Upper lobe of right lung (tissue), 1 donor: Measurements from ENCODE around the gene TFCP2L1. TPM values are rescaled to one million over a fixed set of nuclear protein-coding genes. Genes with fewer than 3 reads are reported as not detected.

Source experiments
- ATAC-seq: fragments of 200-7000 bp; cut with Tn5 transposase; one replicate; pipeline ENCODE4 v1.9.1; 2020; ENCODE audit warnings: mild to moderate bottlenecking, moderate library complexity
- DNase-seq: peaks from one replicate; pipeline ENCODE4 v3.0.0-alpha.2; 2020
- H3K27ac ChIP-seq: fragments of 200-600 bp; one replicate; pipeline ENCODE4 v1.8.0; 2022
- H3K27me3 ChIP-seq: fragments of 200-600 bp; one replicate; pipeline ENCODE4 v1.8.0; 2022; ENCODE audit warnings: mild to moderate bottlenecking
- H3K36me3 ChIP-seq: fragments of 200-600 bp; one replicate; pipeline ENCODE4 v1.8.0; 2022
- H3K4me1 ChIP-seq: fragments of 200-600 bp; one replicate; pipeline ENCODE4 v1.8.0; 2022
- H3K4me3 ChIP-seq: fragments of 200-600 bp; one replicate; pipeline ENCODE4 v1.8.0; 2022; ENCODE audit warnings: mild to moderate bottlenecking
- H3K9me3 ChIP-seq: fragments of 200-600 bp; one replicate; pipeline ENCODE4 v1.8.0; 2022
- CTCF ChIP-seq: fragments of 200-600 bp; IDR thresholded peaks from one replicate; pipeline ENCODE4 v1.8.0; 2022; ENCODE audit warnings: antibody characterized with exemption
- intact Hi-C: fragments of 100-400 bp; cut with DNase I; formaldehyde crosslinking; loops from one replicate; pipeline ENCODE4 v1.11.0; 2022
- total RNA-seq: library from RNA; stranded (reverse); fragmentation: NEBNext Ultra II Directional; extraction: Animal tissue kit (Norgen Biotek cat#: 25700); gene quantifications from one replicate; pipeline ENCODE4 v1.2.1, GENCODE V29; 2021
- donor health status: DM: no; HTN: yes; CAD: no; lungs with severe emphysema.

Gene TFCP2L1
- total RNA-seq, 1 donor from 2014 or later = 22.0 TPM

- no peak overlapping the region for H3K4me3 ChIP-seq
- peak; percentile 32 for ATAC-seq
Observed at GRCh38 chr2:121211689-121212151, 73.3 kb downstream of the TFCP2L1 start.

GRCh38 chr2:121211251-121211650, 73.8 kb downstream of the TFCP2L1 start:
- TF ChIP-seq CTCF = no peak
- Histone ChIP-seq H3K9me3 (no peaks in the 10 kb centered on the region), H3K36me3 (no peaks in the 10 kb centered on the region), H3K27me3 (no peaks in the 10 kb centered on the region), H3K4me1 (no peaks in the 10 kb centered on the region), H3K27ac (peak overlapping the region; percentile 42), H3K4me3 (no peak overlapping the region)
- ATAC-seq (peak; percentile 80), DNase-seq (peak; percentile 76)
- intact Hi-C loops = no loop called here

More at GRCh38 chr2:121211689-121212151, 73.3 kb downstream of the TFCP2L1 start:
- intact Hi-C loops = no loop called here
- TF ChIP-seq CTCF = no peak
- Histone ChIP-seq H3K27me3 (no peaks in the 10 kb centered on the region), H3K27ac (peak overlapping the region; percentile 42), H3K9me3 (no peaks in the 10 kb centered on the region), H3K36me3 (no peaks in the 10 kb centered on the region), H3K4me1 (no peaks in the 10 kb centered on the region)
- no peak for DNase-seq

- H3K9me3 ChIP-seq = no peaks in the 10 kb centered on the region
- DNase-seq (peak; percentile 89), ATAC-seq (peak; percentile 77)
- H3K27me3 ChIP-seq = no peaks in the 10 kb centered on the region
- H3K4me3 ChIP-seq = no peak overlapping the region
- no peak for TF ChIP-seq CTCF
- no peaks in the 10 kb centered on the region for H3K36me3 ChIP-seq
- H3K4me1 ChIP-seq = no peaks in the 10 kb centered on the region
- intact Hi-C loops = no loop called here
- H3K27ac ChIP-seq = no peak overlapping the region
Observed at GRCh38 chr2:121210691-121211090, 74.3 kb downstream of the TFCP2L1 start.

GRCh38 chr2:121209014-121209610, 75.9 kb downstream of the TFCP2L1 start:
- DNase-seq (no peak), ATAC-seq (no peak)
- Histone ChIP-seq H3K9me3 (no peaks in the 10 kb centered on the region), H3K36me3 (no peaks in the 10 kb centered on the region), H3K4me3 (no peak overlapping the region), H3K27me3 (no peaks in the 10 kb centered on the region), H3K4me1 (no peaks in the 10 kb centered on the region), H3K27ac (no peak overlapping the region)
- intact Hi-C loops = no loop called here
- TF ChIP-seq CTCF = no peak

GRCh38 chr2:121207494-121207893, 77.5 kb downstream of the TFCP2L1 start:
- no peaks in the 10 kb centered on the region for H3K9me3 ChIP-seq
- H3K27me3 ChIP-seq = no peaks in the 10 kb centered on the region
- no peak for ATAC-seq
- H3K27ac ChIP-seq = no peak overlapping the region
- no peaks in the 10 kb centered on the region for H3K36me3 ChIP-seq
- no peak for DNase-seq
- H3K4me3 ChIP-seq = no peak overlapping the region
- no peak for TF ChIP-seq CTCF
- H3K4me1 ChIP-seq = no peaks in the 10 kb centered on the region
- intact Hi-C loops = no loop called here
